Measurements from ENCODE around the gene RILPL2.

- TF ChIP-seq POLR2A (IDR thresholded peaks at IDR 0.05) = no peak
- TF ChIP-seq CTCF (IDR thresholded peaks at IDR 0.05) = no peak
Measured at GRCh38 chr12:123435636-123436016, 858 bp downstream of the RILPL2 start.
